ENCODE data around the gene SMS.
"Not testable (repeated sequence)": the region's sequence is repeated elsewhere in the genome, so short reads cannot be mapped to it uniquely, and the experiment has no call there.

Gene SMS

GRCh38 chrX:21952624-21953023 is 12.1 kb downstream of the SMS start:
- DNase-seq, result no peak

DNA sequence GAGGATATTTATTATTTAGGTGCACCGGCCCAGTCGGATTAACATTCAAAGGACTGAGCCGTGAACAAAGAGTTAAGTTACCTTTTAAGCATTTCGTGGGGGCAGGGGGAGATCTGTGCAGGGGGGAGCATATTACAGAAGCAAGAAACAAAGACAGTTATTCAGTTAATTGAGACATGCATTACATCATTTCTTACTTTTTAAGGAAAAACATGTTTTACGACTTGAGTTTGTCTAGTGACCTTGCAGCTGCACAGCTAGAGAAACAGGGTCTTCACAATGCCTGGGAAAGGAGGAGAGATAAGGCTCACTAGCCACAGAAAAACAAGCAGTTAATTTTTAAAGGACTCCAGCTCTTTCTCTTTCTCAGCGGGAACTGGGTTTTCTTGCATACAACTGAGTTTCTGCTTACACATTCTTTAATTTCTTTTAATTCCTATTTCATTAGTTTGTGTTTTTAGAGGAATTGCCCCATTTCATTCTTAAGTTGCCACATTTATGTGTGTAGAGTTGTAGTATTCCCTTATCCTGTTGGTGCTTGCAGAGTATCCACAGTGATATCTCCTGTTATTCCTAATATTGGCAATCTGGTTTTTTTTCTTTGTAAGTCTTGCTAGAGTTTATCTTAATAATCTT is 12.8 kb downstream of the SMS start:
- not testable (repeated sequence) for DNase-seq

GRCh38 chrX:21955403-21956189 is 15.1 kb downstream of the SMS start:
- no peak for DNase-seq

- no peak for DNase-seq
These were observed 16.3 kb downstream of the SMS start for GRCh38 chrX:21956783-21957182.

- no peak for DNase-seq
These were observed 17.7 kb downstream of the SMS start for GRCh38 chrX:21958187-21958586.

DNA sequence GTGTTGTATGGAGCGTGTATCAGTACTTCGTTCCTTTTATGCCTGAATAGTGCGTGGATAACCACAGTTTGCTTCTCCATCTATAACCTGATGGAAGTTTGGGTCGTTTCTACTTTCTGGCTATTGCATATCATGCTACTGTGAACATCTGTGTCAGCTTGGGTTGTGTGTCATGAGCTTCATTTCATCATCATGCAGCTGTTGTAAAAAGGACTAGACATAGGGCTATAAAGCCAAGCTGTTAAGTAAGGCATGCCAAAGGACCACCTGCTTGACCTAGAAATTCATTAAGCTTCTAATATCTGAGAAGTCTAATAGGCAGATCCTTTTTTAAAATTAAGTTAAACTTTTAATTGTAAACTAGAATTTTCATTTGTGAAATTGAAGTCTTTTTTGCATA is 18.4 kb downstream of the SMS start:
- DNase-seq, result no peak

- DNase-seq, result no peak
These were observed 19.0 kb downstream of the SMS start for GRCh38 chrX:21959362-21960051.

DNA sequence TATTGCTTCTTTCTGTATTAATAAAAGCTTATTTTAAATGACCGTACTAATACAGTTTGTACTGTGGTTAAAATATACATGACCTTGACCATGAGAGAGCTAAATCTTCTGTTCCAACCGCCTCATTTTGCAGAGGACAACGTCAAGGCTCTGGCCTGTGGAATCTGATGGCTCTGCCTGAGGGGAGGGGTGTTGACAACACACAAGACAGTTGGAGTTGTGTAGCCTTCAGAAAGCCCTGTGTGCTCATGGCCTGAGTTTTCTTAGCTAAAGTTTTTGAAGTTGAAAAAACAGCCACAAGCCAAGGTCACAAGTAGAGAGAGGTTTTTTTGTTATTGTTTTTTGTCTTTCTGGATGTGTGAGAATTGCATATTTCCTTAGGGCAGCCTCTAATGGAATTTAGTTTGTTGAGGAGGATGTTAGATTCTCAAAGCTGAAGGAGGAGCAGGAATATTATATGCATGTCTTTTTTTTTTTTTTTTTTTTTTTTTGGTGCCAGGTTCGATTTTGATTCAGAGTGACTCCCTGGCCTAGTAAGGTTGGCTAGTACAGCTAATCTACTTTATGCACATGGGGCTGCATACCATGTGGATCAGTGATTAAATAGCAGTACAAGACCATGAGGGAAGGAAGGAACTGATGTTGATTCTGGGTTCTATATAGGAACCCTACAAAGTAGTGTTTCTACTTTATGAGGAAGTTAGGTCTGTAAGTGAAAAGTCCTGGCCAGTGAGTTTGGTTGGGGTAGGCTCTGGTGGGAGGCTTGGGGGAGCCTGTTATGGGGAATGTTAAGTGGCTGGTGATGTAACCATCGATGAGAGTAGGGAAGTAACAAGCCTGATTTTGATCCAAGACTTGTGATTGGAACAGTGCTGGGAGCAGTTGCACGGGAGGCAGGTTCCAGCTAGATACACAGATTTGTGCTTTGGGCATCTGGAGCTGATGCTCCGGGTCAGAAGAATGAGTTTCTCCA is 20.3 kb downstream of the SMS start:
- DNase-seq, result no peak

DNA sequence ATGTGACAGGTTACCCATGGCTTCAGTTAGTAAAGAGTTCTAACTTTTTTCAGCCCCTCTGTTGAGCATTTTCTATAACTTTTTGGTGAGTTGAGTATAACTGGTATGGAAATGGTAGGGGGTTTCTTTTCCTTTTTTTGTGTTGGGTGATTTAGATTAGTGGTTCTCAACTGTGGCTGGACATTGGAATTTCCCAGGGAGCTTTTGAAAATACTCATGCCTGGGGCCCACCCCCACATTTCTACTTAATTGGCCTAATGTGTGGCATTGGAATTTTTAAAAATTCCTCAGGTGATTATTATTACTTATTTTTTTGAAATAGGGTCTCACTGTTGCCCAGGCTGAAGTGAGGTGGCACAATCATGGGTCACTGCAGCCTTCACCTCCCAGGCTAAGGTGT is 21.9 kb downstream of the SMS start:
- DNase-seq, result no peak

DNA sequence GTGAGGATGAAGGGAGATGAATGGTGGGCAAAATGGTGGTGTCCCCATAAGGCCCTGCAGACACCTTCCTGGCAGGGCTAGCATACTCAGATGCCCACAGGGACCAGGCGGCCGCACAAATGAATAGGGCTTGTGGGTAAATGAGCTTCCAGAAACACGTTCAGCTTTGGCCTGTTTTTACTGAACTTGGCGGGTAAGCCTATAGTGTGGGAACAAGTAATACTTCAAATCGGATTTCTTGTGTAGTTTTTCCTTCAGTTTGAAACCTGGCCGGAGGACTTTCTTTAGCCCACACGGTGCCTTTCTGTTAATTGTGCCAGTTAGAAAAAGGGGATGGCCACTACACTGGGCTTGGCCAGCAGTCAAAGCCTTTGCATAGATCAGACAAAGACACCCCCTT is 22.8 kb downstream of the SMS start:
- DNase-seq, result no peak

DNA sequence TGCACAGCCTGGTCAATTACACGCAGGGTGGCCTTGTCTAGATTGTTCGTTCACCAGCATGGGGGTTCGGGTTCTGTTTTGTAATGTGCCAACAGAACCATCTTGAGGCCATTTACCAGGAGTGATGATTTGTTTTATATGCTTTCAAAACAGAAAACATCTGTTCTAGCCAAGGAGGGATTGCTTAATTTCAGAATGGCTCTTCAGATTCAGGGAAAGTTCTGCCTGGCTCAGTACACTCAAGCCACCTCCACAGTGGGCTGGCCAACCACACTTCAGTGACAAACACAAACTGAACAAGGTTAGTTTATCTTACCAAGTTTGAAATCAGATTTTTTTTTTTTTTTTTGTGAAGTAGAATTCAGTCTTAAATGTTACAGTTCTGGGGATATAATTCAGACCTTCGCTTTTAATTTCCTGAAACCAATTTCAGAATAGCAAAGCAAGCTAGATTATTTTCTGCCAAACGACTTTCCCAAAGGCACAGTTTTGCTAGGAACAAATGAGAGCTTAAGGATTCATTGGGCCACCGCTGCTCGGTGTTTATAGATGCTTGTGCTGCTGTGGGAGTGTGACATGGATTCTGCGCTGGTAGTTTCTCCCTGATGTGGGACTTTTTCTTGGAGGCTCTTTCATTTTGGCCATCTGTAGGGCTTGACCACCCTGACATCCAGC is 23.4 kb downstream of the SMS start:
- no peak for DNase-seq

DNA sequence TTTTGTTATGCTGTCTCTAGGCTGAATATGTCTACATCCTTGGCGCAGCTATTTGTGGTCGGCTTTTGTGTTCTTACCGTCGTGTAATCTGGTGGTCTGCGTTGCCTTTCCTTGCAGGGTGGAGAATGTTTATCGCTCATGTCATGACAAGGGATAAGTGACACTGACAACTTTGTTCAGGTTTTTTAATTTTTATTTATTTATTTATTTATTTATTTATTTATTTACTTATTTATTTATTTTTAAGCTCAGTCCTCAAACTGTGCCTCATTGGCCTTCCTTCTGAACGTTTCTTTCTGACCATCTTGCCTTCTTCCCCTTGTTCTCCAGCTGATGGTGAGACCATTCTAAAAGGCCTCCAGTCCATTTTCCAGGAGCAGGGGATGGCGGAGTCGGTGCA is 26.4 kb downstream of the SMS start:
- no peak for DNase-seq

DNA sequence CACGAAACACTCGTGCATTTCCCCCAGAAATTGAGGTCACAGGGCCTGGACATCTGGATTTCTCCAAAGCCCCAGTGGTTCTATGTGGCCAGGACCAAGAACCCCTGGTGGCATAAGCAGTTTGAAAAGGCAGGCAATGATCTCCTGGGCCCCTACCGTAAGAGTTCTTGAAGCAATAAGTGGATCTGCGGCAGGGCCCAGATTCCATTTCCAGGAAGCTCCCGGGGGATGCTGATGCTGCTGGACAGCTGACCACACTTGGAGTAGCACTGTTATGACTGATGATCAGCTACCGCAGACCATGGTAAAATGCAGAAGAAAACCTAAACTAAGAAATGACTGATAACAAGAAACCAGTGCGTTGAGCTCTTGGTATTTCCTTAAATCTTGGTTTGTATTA is 27.8 kb downstream of the SMS start:
- no peak for DNase-seq

DNA sequence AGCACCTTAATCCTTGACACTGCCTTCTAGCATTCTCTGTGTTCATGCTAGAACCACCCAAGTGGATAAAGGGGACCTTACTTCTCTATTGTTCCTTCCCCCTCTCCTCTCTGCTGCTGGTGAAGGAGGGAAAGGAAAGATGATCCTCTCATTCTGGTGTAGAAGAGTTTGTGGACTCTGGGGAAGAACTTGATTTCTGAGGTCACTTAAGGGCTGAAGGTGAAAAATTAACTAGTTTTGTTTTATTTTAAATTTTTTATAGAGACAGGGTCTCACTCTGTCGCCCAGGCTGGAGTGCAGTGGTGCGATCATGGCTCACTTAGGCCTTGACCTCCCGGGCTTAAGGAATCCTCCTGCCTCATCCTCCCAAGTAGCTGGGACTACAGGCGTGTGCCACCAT is 29.8 kb downstream of the SMS start:
- no peak for DNase-seq

GRCh38 chrX:21972046-21972445 is 31.5 kb downstream of the SMS start:
- DNase-seq, result no peak

- DNase-seq, result peak; percentile 53
These were observed 32.2 kb downstream of the SMS start for GRCh38 chrX:21972721-21973120.

DNA sequence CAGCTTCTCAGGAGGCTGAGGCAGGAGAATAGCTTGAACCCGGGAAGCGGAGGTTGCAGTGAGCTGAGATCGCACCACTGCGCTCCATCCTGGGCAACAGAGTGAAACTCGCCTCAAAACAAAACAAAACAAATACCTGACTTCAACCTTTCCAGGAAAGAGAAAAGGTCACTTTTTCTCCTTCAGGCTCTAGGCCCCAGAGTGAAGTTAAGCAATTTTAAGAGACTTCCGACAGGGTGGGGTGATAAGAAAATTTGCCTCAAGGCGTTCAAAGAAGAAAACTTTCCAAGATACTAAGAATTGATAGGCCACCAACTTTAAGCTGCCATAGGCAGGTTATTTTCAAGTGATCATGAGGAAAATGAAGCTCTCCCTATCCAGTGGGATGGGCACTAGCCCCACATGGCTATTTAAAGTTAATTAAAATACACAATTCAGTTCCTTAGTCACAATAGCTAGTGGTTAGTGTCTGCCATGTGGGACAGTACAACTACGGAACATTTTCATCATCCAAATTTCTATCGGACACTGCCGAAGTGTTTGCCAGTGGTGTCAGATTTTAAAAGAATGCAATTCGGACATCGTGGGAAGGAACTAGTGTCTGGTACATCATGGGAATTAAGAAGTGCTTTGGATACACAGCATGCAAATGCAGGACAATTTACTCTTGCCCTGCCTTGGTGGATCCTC is 33.0 kb downstream of the SMS start:
- no peak for DNase-seq

- peak; percentile 23 for DNase-seq
These were observed 33.5 kb downstream of the SMS start for GRCh38 chrX:21974011-21974385.

GRCh38 chrX:21975242-21975641 is 34.7 kb downstream of the SMS start:
- DNase-seq, result no peak

GRCh38 chrX:21975812-21976211 is 35.3 kb downstream of the SMS start:
- DNase-seq, result no peak

DNA sequence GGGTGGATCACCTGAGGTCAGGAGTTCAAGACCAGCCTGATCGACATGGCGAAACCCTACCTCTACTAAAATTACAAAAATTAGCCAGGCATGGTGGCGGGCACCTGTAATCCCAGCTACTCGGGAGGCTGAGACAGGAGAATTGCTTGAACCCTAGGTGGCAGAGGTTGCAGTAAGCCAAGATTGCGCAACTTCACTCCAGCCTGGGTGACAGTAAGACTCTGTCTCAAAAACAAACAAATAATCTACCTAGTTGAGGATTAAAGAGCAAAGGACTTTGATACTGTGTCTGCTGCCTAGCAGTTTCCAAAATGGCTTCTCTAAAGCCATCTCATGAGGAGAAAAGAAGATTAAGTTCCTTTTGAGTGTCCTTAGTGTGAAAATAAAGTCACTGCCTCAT is 37.8 kb downstream of the SMS start:
- no peak for DNase-seq

GRCh38 chrX:21982311-21982710 is 41.8 kb downstream of the SMS start:
- DNase-seq, result no peak
